ENCODE data around the gene LSR. TPM values are rescaled to one million over a fixed set of nuclear protein-coding genes. Genes with fewer than 3 reads are reported as not detected.

LSR gene
- total RNA-seq, 1 donor from 2014 or later = 147 TPM

DNA sequence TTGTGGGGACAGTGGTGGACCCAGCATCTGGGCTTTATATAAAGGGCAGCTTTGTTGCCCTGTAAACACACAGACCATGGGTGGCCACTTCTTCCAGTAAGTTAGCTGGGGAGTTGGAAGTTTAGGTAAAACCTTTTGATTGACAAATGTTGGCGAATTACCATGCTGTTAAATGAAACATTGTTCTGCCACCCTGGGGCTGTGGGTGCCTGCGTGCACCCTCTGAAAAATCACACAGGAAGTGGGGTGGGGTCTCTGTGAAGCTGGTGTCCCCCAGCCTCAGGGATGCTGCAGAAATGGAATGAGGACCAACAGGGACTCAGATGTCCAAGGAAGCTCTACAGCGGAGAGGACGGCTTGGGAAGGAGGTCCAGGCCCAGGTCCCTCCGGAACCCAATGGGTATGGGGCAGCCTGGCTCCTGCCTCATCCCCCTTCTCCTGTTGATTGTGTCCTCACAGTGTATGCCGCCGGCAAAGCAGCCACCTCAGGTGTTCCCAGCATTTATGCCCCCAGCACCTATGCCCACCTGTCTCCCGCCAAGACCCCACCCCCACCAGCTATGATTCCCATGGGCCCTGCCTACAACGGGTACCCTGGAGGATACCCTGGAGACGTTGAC, 17.2 kb downstream of the LSR start:
- TF ChIP-seq, protein P1, sequence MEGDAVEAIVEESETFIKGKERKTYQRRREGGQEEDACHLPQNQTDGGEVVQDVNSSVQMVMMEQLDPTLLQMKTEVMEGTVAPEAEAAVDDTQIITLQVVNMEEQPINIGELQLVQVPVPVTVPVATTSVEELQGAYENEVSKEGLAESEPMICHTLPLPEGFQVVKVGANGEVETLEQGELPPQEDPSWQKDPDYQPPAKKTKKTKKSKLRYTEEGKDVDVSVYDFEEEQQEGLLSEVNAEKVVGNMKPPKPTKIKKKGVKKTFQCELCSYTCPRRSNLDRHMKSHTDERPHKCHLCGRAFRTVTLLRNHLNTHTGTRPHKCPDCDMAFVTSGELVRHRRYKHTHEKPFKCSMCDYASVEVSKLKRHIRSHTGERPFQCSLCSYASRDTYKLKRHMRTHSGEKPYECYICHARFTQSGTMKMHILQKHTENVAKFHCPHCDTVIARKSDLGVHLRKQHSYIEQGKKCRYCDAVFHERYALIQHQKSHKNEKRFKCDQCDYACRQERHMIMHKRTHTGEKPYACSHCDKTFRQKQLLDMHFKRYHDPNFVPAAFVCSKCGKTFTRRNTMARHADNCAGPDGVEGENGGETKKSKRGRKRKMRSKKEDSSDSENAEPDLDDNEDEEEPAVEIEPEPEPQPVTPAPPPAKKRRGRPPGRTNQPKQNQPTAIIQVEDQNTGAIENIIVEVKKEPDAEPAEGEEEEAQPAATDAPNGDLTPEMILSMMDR (IDR thresholded peaks at IDR 0.05; ENCODE audit: insufficient read depth, low read length, poor library complexity, severe bottlenecking) = no peak
- Histone ChIP-seq H3K27me3 (ENCODE audit: control insufficient read depth, insufficient read depth, low read length) (no peaks in the 10 kb centered on the region), H3K36me3 (ENCODE audit: control insufficient read depth, insufficient read depth, low read length) (no peaks in the 10 kb centered on the region), H3K4me3 (ENCODE audit: low read depth, low read length) (no peak overlapping the region)
- no peak for DNase-seq (ENCODE audit: low read depth)

DNA sequence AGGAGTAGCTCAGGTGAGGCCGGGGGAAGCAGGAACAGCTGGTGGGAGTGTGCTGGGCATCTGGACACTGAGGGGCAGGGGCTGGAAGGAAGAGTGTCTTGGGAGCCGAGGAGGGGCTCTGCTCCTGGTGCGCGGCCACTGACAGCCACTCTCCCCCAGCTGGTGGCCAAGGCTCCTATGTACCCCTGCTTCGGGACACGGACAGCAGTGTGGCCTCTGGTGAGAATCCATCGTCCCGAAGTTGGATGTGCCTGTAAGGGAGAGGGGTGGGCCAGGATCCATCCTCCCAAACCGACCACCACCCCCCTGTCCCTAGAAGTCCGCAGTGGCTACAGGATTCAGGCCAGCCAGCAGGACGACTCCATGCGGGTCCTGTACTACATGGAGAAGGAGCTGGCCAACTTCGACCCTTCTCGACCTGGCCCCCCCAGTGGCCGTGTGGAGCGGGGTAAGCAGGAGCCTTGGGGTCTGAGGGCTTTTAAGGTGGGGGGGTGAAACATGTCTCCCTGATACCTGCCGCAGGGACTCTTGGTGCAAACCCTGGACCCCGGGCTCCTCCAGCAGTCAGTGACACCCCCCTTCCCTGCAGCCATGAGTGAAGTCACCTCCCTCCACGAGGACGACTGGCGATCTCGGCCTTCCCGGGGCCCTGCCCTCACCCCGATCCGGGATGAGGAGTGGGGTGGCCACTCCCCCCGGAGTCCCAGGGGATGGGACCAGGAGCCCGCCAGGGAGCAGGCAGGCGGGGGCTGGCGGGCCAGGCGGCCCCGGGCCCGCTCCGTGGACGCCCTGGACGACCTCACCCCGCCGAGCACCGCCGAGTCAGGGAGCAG, 17.9 kb downstream of the LSR start:
- TF ChIP-seq, protein P1 (IDR thresholded peaks at IDR 0.05; ENCODE audit: insufficient read depth, low read length, poor library complexity, severe bottlenecking) = no peak
- H3K4me3 ChIP-seq (ENCODE audit: low read depth, low read length) = peak overlapping the region; percentile 81
- DNase-seq (ENCODE audit: low read depth) = no peak

DNA sequence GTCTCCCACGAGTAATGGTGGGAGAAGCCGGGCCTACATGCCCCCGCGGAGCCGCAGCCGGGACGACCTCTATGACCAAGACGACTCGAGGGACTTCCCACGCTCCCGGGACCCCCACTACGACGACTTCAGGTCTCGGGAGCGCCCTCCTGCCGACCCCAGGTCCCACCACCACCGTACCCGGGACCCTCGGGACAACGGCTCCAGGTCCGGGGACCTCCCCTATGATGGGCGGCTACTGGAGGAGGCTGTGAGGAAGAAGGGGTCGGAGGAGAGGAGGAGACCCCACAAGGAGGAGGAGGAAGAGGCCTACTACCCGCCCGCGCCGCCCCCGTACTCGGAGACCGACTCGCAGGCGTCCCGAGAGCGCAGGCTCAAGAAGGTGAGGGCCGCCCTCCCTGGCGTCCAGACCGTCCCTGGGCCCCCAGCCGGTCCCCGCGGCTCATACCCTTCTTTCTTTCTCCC, 18.6 kb downstream of the LSR start:
- TF ChIP-seq, protein P1 (IDR thresholded peaks at IDR 0.05; ENCODE audit: insufficient read depth, low read length, poor library complexity, severe bottlenecking) = no peak
- peak overlapping the region; percentile 81 for H3K4me3 ChIP-seq (ENCODE audit: low read depth, low read length)
- DNase-seq (ENCODE audit: low read depth) = no peak
- no peaks in the 10 kb centered on the region for H3K27me3 ChIP-seq (ENCODE audit: control insufficient read depth, insufficient read depth, low read length)
- no peaks in the 10 kb centered on the region for H3K36me3 ChIP-seq (ENCODE audit: control insufficient read depth, insufficient read depth, low read length)

More for the DNA sequence above, 17.9 kb downstream of the LSR start:
- no peaks in the 10 kb centered on the region for H3K36me3 ChIP-seq (ENCODE audit: control insufficient read depth, insufficient read depth, low read length)
- H3K27me3 ChIP-seq (ENCODE audit: control insufficient read depth, insufficient read depth, low read length) = no peaks in the 10 kb centered on the region

DNA sequence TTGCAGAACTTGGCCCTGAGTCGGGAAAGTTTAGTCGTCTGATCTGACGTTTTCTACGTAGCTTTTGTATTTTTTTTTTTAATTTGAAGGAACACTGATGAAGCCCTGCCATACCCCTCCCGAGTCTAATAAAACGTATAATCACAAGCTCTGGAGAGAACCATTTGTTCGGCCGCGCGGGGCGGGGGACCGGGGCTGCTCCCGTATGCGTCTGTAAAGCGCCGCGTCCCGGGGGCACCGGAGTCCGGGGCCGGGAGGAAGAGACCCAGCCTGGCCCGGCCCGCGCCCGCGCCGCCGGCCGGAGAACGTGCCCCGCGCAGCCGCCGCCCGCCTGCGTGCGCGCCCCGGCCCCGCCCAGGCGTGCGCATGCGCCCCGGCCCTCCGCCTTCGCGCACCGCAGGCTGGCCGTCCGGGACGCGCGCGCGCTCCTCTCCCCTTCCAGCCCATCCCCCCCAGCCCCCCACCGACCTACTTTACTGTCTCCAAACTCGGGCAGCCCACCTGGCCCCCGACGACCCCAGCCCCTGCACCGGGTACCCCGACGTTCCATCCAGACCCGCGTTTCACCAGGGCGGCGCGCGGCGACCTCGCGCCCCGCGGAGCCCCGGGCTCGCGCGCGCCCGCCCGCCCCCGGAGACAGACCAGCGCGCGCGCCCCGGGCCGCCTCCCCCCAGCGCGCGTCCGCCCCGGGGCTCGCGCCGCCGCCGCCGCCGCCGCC, 19.2 kb downstream of the LSR start:
- Histone ChIP-seq H3K36me3 (ENCODE audit: control insufficient read depth, insufficient read depth, low read length) (no peaks in the 10 kb centered on the region), H3K27me3 (ENCODE audit: control insufficient read depth, insufficient read depth, low read length) (no peaks in the 10 kb centered on the region), H3K4me3 (ENCODE audit: low read depth, low read length) (peak overlapping the region; percentile 81)
- TF ChIP-seq, protein P1 (IDR thresholded peaks at IDR 0.05; ENCODE audit: insufficient read depth, low read length, poor library complexity, severe bottlenecking) = no peak
- no peak for DNase-seq (ENCODE audit: low read depth)

DNA sequence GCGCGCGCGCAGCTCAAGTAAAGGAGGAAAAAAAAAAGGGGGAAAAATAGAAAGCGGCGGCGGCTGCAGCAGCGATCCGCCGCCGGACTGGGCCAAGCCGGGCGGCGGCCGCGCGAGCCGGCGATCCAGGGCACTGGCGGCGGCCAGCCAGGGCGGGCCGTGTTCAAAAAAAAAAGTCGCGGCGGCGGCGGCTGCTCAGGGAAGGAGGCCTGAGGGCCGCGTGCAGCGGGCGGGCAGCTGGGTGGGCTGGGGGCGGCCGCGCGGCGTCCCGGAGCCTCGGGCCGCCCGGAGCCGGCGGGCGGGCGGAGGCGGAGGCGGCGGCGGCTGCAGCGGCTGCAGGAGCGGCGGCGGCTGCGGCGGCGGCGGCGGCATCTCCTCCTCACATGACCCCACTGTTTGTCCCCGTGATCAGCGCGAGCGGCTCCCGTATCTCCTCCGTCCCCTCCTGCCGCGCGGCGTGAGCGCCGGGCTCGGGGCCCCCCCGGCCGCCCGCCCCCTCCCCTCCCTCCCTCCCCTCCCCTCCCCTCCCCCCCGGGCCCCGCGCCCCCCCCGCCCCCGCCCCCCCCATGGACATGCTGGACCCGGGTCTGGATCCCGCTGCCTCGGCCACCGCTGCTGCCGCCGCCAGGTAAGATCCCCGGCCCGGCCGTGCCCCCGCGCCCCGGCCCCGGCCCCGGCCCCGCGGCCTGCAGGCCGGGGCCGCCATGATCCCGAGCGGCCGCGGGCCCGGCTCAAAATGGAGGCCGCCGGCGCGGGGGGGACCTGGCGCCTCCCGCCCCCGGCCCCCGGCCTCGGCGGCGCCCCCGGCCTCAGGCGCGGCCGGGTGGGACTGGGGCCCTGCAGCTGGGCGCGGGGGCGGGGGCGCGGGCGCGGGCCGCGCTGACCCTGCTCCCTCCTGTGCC, 20.0 kb downstream of the LSR start, which contains the start of gene USF2:
USF2 (plus strand) TSS at position 427 of the 902 bp plus-strand sequence; CDS start at position 567, 140 bp downstream.
- Histone ChIP-seq H3K4me3 (ENCODE audit: low read depth, low read length) (peak within 1 kb of the TSS; percentile 81), H3K27me3 (ENCODE audit: control insufficient read depth, insufficient read depth, low read length) (no peaks in the 10 kb centered on the region), H3K36me3 (ENCODE audit: control insufficient read depth, insufficient read depth, low read length) (peaks cover 1% of the 10 kb centered on the region)
- DNase-seq (ENCODE audit: low read depth) = no peak
- TF ChIP-seq, protein P1 (IDR thresholded peaks at IDR 0.05; ENCODE audit: insufficient read depth, low read length, poor library complexity, severe bottlenecking) = no peak
